HG03097 (cell line): ENCODE results near the gene COPB2.

Experiments
- ATAC-seq: cut with Tn5 transposase; IDR thresholded peaks from one replicate; pipeline ENCODE4 v1.9.1; 2021; ENCODE audit not compliant: unreplicated experiment, low FRiP score

Gene COPB2

DNA sequence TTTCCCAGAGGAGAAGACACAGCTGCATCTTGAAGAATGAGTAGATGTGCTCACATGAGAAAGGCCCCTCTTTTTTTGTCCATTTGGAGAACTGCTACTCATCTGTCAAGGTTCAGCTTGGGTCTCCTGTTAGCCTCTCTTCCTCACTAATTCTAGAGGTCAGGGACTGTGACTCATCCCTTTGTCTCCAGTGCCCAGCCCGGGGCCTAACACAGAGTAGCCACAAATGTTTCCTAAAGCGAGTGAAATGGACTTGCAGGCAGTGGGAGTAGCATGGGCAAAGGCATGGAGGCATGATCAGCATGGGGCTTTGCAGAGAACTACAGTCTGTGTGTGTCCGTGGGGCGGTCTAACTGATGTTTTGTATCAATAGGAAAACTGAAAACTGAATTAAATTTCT lies 79.6 kb downstream of the COPB2 start:
- ATAC-seq: no peak

DNA sequence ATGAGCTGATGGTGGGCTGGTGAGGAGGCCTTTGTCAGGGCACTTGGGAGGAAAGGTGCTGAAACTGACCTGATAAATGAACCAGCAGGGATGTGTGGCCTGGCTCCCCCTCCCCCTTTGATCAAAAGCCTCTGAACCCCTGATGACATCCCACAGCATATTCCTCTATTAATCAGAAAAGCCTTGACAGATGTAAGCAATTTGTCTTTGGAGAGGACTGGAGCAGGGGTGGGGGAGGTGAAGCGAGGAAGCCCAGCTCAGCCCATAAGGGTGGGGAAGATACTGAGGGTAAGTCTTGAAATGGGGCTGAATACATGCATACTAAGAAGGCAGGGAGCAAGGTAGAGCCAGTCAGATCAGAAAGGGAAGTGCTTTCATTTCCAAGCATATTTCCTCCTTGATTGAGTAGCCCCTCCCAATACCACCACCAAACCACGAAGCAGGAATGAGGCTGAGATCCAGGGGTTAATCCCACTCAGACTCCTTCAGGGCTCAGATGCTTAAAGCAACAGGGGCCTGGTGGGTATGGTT lies 80.3 kb downstream of the COPB2 start:
- ATAC-seq: no peak

- no peak for ATAC-seq
Measured at GRCh38 chr3:139308560-139308959, 80.9 kb downstream of the COPB2 start.

DNA sequence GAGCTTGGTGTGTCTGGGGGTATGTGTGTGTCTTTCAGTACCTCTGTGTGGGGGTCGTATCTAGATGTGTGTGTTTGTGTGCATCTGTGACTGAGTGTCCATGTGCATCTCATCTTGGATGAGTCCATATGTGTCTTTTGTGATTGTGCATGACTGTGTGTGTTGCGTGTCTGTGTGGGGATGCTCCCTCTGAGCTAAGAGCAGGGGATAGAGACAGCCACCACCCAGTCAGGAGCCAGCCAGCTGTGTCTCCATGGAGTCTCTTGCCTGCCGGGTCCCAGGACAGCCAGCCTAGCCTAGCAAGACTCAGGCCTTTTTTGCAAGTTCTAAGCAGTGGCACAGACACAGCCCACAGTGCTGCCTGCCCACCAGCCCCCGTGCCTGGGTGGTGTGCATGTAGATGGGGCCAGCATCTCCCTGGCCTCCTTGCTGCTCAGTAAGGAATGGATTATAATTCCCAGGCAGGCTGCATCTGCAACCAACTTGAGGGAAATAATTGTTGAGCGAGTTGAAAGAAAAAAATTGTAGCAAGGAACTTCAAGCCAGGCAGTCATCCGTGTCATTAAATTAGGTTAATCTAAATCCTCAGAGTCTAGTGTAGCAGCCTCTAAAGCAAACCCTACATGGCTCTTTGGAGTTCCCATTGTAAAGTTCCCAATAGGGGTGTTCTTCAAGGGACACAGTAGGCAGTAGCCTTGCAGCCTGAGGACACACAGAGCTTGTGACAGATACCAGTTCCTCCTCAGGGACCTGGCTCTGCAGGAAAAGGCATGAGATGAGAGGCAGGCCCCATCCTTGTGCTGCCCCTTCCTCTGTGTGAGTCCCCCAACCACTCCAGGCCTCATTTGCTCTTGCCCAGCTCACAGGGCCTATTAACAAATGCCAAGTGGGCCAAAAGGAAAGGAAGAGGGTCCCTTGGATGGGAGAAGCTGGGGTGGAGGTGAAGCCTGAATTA lies 81.6 kb downstream of the COPB2 start:
- ATAC-seq: no peak
